ENCODE data around the gene EVA1C.

Gene EVA1C

GRCh38 chr21:32562426-32562825 lies 149.9 kb downstream of the EVA1C start:
- DNase-seq (ENCODE audit: low read depth): no peak

DNA sequence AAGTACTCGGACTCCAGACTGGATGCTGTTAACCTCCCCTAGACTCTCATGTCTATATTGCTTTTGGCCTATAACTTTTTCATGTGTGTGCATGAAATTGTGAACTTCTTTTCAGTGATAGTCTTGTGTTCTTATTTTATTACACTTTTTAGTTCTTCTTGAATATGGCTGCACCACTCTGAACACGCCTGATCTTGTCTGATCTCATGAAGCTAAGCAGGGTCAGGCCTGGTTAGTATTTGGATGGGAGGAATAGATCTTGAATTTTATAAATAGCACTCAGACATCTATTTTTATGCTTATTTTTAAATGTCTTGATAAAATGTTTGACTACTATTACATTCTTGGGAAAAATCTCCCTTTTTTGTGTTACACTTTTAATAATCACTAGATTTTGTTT lies 150.4 kb downstream of the EVA1C start:
- DNase-seq (ENCODE audit: low read depth): no peak

All from stimulated activated CD8-positive, alpha-beta memory T cell treated with anti-CD3 and anti-CD28 coated beads, Interleukin-12 subunit alpha, Interleukin-12 subunit beta, amount 100 ng/mL, for 1 hour (primary cell).